HCT116 (cell line): Measurements from ENCODE around the gene DUOXA2. TPM values are rescaled to one million over a fixed set of nuclear protein-coding genes. Genes with fewer than 3 reads are reported as not detected.

ENCODE experiments used
- ATAC-seq: fragments of 200-7000 bp; cut with Tn5 transposase; 2 replicates; pipeline ENCODE4 v1.9.1; 2020; ENCODE audit warnings: mild to moderate bottlenecking, moderate library complexity
- BruUV-seq: library from RNA; stranded (reverse); fragments of 400-500 nt; replicated peaks from 2 replicates; lab custom pipeline; 2021; lab: Mats Ljungman, UMichigan
- CTCF ChIA-PET: fragments of 300-600 bp; sonication (Branson Sonifier 250); formaldehyde crosslinking; loops from one replicate; lab custom pipeline; 2021; ENCODE audit warnings: antibody characterized with exemption; lab: Charles Lee
- POLR2A ChIA-PET: fragments of 300-600, 350-600 bp; sonication (Branson Sonifier 250); formaldehyde crosslinking; loops from one replicate; lab custom pipeline; 2021; ENCODE audit warnings: antibody characterized with exemption; lab: Charles Lee
- RAD21 ChIA-PET, 2 experiments: fragments of 300-600 bp; sonication (Branson Sonifier 250); formaldehyde crosslinking; loops; one replicate each; lab custom pipeline; 2023; ENCODE audit warnings: low total read pairs in 2 of 2; ENCODE audit not compliant: uncharacterized antibody in 2 of 2, unreplicated experiment in 2 of 2, low non-redundant PET in 1 of 2; lab: Charles Lee
- DNase-seq: peaks from one replicate; pipeline ENCODE4 v3.0.0-alpha.2; 2010; ENCODE audit warnings: low read depth, low spot score
- H2AFZ ChIP-seq: fragments of 200-600 bp; shearing (Covaris generic), sonication (generic); 2 replicates; pipeline ENCODE4 v1.6.1; 2017; ENCODE audit warnings: low read depth, mixed run types, mixed read lengths, antibody characterized with exemption, low read length; ENCODE audit not compliant: poor library complexity, severe bottlenecking
- H3K27ac ChIP-seq: 2 replicates; pipeline ENCODE4 v1.5.1; 2012; ENCODE audit warnings: low read depth, low read length
- H3K27me3 ChIP-seq: fragments of 200-600 bp; sonication (generic); 2 replicates; pipeline ENCODE4 v1.6.1; 2016; ENCODE audit warnings: mixed run types, low read length, mixed read lengths; ENCODE audit not compliant: insufficient read depth
- H3K36me3 ChIP-seq, 2 experiments: fragments of 200-500 bp in 1 of 2; fragments of 200-600 bp in 1 of 2; sonication (Bioruptor generic) in 1 of 2; sonication (generic) in 1 of 2; 2 replicates each; pipeline versions ENCODE4 v1.5.1 to v1.6.1; 2014 to 2016; ENCODE audit warnings: low read length in 2 of 2, inconsistent platforms in 1 of 2, mixed read lengths in 1 of 2, mixed run types in 1 of 2; ENCODE audit not compliant: insufficient read depth in 2 of 2, control insufficient read depth in 1 of 2
- H3K4me1 ChIP-seq, 2 experiments: fragments of 200-600 bp in 1 of 2; sonication (generic) in 1 of 2; 2 replicates each; pipeline versions ENCODE4 v1.5.1 to v1.6.1; 2012 to 2017; ENCODE audit warnings: low read length in 2 of 2, inconsistent platforms in 1 of 2, mild to moderate bottlenecking in 1 of 2, mixed read lengths in 1 of 2, mixed run types in 1 of 2, moderate library complexity in 1 of 2; ENCODE audit not compliant: insufficient read depth in 2 of 2, control insufficient read depth in 1 of 2
- H3K4me2 ChIP-seq: fragments of 200-600 bp; sonication (generic); 2 replicates; pipeline ENCODE4 v1.6.1; 2017; ENCODE audit warnings: mixed run types, low read length, mixed read lengths
- H3K4me3 ChIP-seq, 2 experiments: fragments of 200-600 bp in 1 of 2; sonication (generic) in 1 of 2; replicated peaks in 1 of 2; 2 replicates each; pipeline ENCODE4 v1.5.1; 2011 to 2016; ENCODE audit warnings: low read length in 2 of 2, control low read depth in 1 of 2, low read depth in 1 of 2, mild to moderate bottlenecking in 1 of 2, mixed read lengths in 1 of 2, mixed run types in 1 of 2
- H3K79me2 ChIP-seq: fragments of 200-600 bp; sonication (generic); 2 replicates; pipeline ENCODE4 v1.6.1; 2017; ENCODE audit warnings: mild to moderate bottlenecking, mixed run types, low read length, moderate library complexity, mixed read lengths; ENCODE audit not compliant: insufficient read depth
- H3K9ac ChIP-seq: fragments of 200-600 bp; sonication (generic); 2 replicates; pipeline ENCODE4 v1.6.1; 2016; ENCODE audit warnings: low read length, mixed read lengths
- H3K9me2 ChIP-seq: fragments of 200-600 bp; sonication (generic), shearing (Covaris generic); 2 replicates; pipeline ENCODE4 v1.6.1; 2017; ENCODE audit warnings: mixed run types, mild to moderate bottlenecking, moderate library complexity; ENCODE audit not compliant: insufficient read depth
- H3K9me3 ChIP-seq, 2 experiments: fragments of 200-500 bp in 1 of 2; fragments of 200-600 bp in 1 of 2; sonication (Bioruptor generic) in 1 of 2; sonication (generic) in 1 of 2; 2 replicates each; pipeline ENCODE4 v1.6.1; 2014 to 2017; ENCODE audit warnings: low read length in 2 of 2, mixed read lengths in 2 of 2, inconsistent platforms in 1 of 2, low read depth in 1 of 2, mild to moderate bottlenecking in 1 of 2, mixed run types in 1 of 2, moderate library complexity in 1 of 2; ENCODE audit not compliant: control insufficient read depth in 1 of 2, insufficient read depth in 1 of 2
- H4K20me1 ChIP-seq: fragments of 200-600 bp; sonication (generic), shearing (Covaris generic); 2 replicates; pipeline ENCODE4 v1.6.1; 2017; ENCODE audit warnings: mixed run types, mild to moderate bottlenecking, moderate library complexity; ENCODE audit not compliant: insufficient read depth
- ATF3 ChIP-seq: IDR thresholded peaks from 2 replicates; pipeline ENCODE4 v1.6.1; 2012
- CEBPB ChIP-seq: IDR thresholded peaks from 2 replicates; pipeline ENCODE4 v1.6.1; 2012; ENCODE audit warnings: low read depth
- EGR1 ChIP-seq: IDR thresholded peaks from 2 replicates; pipeline ENCODE4 v1.6.1; 2012; ENCODE audit warnings: low read depth
- EZH2 ChIP-seq: fragments of 200-600 bp; sonication (generic); IDR thresholded peaks from 2 replicates; pipeline ENCODE4 v1.6.1; 2017; ENCODE audit warnings: antibody characterized with exemption, mixed run types
- EZH2phosphoT487 ChIP-seq: fragments of 200-600 bp; IDR thresholded peaks from 2 replicates; pipeline ENCODE4 v1.6.1; 2018; ENCODE audit warnings: antibody characterized with exemption, borderline replicate concordance
- FOSL1 ChIP-seq: IDR thresholded peaks from 2 replicates; pipeline ENCODE4 v1.6.1; 2012; ENCODE audit warnings: low read depth
- JUND ChIP-seq: IDR thresholded peaks from 2 replicates; pipeline ENCODE4 v1.6.1; 2012
- POLR2AphosphoS5 ChIP-seq: IDR thresholded peaks from 2 replicates; pipeline ENCODE4 v1.6.1; 2011; ENCODE audit warnings: mild to moderate bottlenecking, low read depth, low read length, moderate library complexity
- SIN3A ChIP-seq: IDR thresholded peaks from 2 replicates; pipeline ENCODE4 v1.6.1; 2012; ENCODE audit warnings: low read depth
- SP1 ChIP-seq: IDR thresholded peaks from 2 replicates; pipeline ENCODE4 v1.6.1; 2012; ENCODE audit warnings: low read depth
- TCF7L2 ChIP-seq: IDR thresholded peaks from 2 replicates; pipeline ENCODE4 v1.7.0; 2011; ENCODE audit warnings: borderline replicate concordance, inconsistent platforms; ENCODE audit not compliant: insufficient read depth, insufficient read length; ENCODE audit errors: extremely low read depth
- ZFX ChIP-seq: fragments of 450-650 bp; IDR thresholded peaks from 2 replicates; pipeline ENCODE4 v1.6.1; 2017
- intact Hi-C: fragments of 100-400 bp; cut with micrococcal nuclease; formaldehyde crosslinking; loops from 2 replicates; pipeline ENCODE4 v1.10.0; 2022
- total RNA-seq: library from RNA; stranded (reverse); gene quantifications from one replicate; pipeline ENCODE4 v1.2.1, GENCODE V29; 2021; ENCODE audit not compliant: unreplicated experiment
- TF ChIP-seq, protein P1 (sequence below): IDR thresholded peaks from 2 replicates; pipeline ENCODE4 v1.6.1; 2012; ENCODE audit warnings: low read depth
- TF ChIP-seq, protein P2 (sequence below), 3 experiments: fragments of 200-600 bp in 1 of 3; sonication (generic) in 1 of 3; IDR thresholded peaks in 2 of 3; conservative IDR thresholded peaks in 1 of 3; 2 replicates each; pipeline ENCODE4 v1.5.1; 2012 to 2017; ENCODE audit warnings: low read depth in 2 of 3, low read length in 2 of 3, antibody characterized with exemption in 1 of 3, borderline replicate concordance in 1 of 3, control low read depth in 1 of 3, mild to moderate bottlenecking in 1 of 3, mixed read lengths in 1 of 3, mixed run types in 1 of 3, moderate library complexity in 1 of 3; ENCODE audit not compliant: insufficient read depth in 1 of 3

The DUOXA2 gene
- total RNA-seq, 1 experiment from 2014 or later: not detected

DNA sequence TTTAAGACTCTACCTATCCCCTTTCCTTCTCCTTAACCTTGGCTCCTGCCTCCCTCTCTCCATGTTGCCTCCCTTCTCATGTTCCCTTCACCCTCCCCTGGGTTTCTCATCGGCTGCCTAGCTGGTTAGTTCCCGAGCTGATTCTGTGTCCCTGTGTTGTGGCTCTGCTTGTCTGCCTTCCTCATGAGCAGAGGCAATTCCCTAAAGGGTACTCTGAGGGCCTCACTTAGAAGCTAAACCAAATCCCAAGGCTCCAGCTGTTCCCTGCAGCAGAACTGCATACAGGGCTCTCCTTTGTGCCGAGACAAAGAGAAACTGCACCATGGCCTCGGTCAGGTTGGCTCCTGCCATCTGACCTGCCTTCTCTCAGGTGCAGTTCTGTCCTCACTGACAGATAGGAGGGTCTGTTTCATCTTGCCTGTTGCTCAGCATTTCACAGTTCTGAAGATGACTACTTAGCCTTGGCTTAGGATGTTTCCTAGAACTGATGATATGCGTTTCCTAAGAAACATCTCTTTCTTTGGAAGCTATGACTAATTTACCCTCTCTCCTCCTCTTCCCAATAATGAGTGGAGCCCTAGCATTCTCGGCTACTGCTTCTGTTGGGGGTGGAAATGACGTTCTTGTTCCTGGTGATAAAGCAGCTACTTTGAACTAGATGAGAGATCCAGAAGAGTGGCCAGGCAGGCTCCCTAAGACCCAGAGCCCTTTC, 42.8 kb downstream of the DUOXA2 start:
- Histone ChIP-seq H4K20me1 (no peaks in the 10 kb centered on the region), H3K36me3 (no peaks in the 10 kb centered on the region; a peak in 1 of 4 replicates), H3K9ac (no peak overlapping the region), H3K9me3 (no peaks in the 10 kb centered on the region), H3K4me3 (no peak overlapping the region), H3K4me2 (no peak overlapping the region), H3K27me3 (no peaks in the 10 kb centered on the region), H3K27ac (no peak overlapping the region), H3K9me2 (no peaks in the 10 kb centered on the region), H3K79me2 (no peaks in the 10 kb centered on the region), H2AFZ (no peak overlapping the region), H3K4me1 (peaks cover 0 to under 1% of the 10 kb centered on the region in 2 experiments; a peak in 1 of 4 replicates)
- intact Hi-C loops: no loop called here
- DNase-seq (no peak), ATAC-seq (no peak)
- TF ChIP-seq EZH2phosphoT487 (no peak), SIN3A (no peak), SP1 (no peak), ZFX (no peak), EZH2 (no peak), POLR2AphosphoS5 (no peak), JUND (no peak), CEBPB (no peak), FOSL1 (no peak), TCF7L2 (no peak), ATF3 (no peak), EGR1 (no peak)
- TF ChIP-seq, protein P1, sequence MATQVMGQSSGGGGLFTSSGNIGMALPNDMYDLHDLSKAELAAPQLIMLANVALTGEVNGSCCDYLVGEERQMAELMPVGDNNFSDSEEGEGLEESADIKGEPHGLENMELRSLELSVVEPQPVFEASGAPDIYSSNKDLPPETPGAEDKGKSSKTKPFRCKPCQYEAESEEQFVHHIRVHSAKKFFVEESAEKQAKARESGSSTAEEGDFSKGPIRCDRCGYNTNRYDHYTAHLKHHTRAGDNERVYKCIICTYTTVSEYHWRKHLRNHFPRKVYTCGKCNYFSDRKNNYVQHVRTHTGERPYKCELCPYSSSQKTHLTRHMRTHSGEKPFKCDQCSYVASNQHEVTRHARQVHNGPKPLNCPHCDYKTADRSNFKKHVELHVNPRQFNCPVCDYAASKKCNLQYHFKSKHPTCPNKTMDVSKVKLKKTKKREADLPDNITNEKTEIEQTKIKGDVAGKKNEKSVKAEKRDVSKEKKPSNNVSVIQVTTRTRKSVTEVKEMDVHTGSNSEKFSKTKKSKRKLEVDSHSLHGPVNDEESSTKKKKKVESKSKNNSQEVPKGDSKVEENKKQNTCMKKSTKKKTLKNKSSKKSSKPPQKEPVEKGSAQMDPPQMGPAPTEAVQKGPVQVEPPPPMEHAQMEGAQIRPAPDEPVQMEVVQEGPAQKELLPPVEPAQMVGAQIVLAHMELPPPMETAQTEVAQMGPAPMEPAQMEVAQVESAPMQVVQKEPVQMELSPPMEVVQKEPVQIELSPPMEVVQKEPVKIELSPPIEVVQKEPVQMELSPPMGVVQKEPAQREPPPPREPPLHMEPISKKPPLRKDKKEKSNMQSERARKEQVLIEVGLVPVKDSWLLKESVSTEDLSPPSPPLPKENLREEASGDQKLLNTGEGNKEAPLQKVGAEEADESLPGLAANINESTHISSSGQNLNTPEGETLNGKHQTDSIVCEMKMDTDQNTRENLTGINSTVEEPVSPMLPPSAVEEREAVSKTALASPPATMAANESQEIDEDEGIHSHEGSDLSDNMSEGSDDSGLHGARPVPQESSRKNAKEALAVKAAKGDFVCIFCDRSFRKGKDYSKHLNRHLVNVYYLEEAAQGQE: no peak
- TF ChIP-seq, protein P2, sequence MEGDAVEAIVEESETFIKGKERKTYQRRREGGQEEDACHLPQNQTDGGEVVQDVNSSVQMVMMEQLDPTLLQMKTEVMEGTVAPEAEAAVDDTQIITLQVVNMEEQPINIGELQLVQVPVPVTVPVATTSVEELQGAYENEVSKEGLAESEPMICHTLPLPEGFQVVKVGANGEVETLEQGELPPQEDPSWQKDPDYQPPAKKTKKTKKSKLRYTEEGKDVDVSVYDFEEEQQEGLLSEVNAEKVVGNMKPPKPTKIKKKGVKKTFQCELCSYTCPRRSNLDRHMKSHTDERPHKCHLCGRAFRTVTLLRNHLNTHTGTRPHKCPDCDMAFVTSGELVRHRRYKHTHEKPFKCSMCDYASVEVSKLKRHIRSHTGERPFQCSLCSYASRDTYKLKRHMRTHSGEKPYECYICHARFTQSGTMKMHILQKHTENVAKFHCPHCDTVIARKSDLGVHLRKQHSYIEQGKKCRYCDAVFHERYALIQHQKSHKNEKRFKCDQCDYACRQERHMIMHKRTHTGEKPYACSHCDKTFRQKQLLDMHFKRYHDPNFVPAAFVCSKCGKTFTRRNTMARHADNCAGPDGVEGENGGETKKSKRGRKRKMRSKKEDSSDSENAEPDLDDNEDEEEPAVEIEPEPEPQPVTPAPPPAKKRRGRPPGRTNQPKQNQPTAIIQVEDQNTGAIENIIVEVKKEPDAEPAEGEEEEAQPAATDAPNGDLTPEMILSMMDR (IDR thresholded peaks at IDR 0.05 in 2 of 3, conservative IDR thresholded peaks at IDR 0.05 in 1 of 3; ENCODE audit: borderline replicate concordance in 1 of 3, insufficient read depth in 1 of 3, low read depth in 2 of 3, low read length in 2 of 3): no peak
- ChIA-PET CTCF (interaction anchor here (1.9 kb wide), 1 partner anchor 39 kb away, joined by 5 read pairs; no protein-coding TSS in a partner anchor), RAD21 (no interaction called here), POLR2A (no interaction called here)
- no TSS peak for BruUV-seq
